Measurements from ENCODE around the gene NOL9. TPM values are rescaled to one million over a fixed set of nuclear protein-coding genes. Genes with fewer than 3 reads are reported as not detected.

NOL9 gene
- total RNA-seq, 1 experiment from 2014 or later: 49.2 TPM

- no TSS peak for BruUV-seq (replicated peaks)
- ChIA-PET POLR2A (interaction anchor here (0.7 to 6.9 kb wide), 6 partner anchors 9 to 36 kb away, joined by 3 to 69 read pairs (median 6); partner anchors contain the start of genes KLHL21, TAS1R1 and ZBTB48), CTCF (interaction anchor here (0.5 to 0.6 kb wide), 2 partner anchors 139 to 371 kb away, joined by 3 read pairs; no protein-coding TSS in a partner anchor)
- no peak for DNase-seq (ENCODE audit: unreplicated experiment)
- intact Hi-C loops (cut with micrococcal nuclease): no loop called here
- Mint-ChIP-seq H3K36me3 (ENCODE audit: insufficient read depth, unreplicated experiment) (peaks cover 56% of the 10 kb centered on the region), H3K27ac (ENCODE audit: low read depth, unreplicated experiment) (peak overlapping the region; percentile 66), H3K4me3 (ENCODE audit: unreplicated experiment) (no peak overlapping the region), H3K27me3 (ENCODE audit: insufficient read depth, unreplicated experiment) (no peaks in the 10 kb centered on the region), H3K4me1 (ENCODE audit: insufficient read depth, unreplicated experiment) (peaks cover 17% of the 10 kb centered on the region), H3K9me3 (ENCODE audit: unreplicated experiment) (no peaks in the 10 kb centered on the region)
- TF ChIP-seq CTCF (IDR thresholded peaks at IDR 0.05; ENCODE audit: unreplicated experiment): no peak
Observed at GRCh38 chr1:6588893-6589520, 34.7 kb upstream of the NOL9 start.

DNA sequence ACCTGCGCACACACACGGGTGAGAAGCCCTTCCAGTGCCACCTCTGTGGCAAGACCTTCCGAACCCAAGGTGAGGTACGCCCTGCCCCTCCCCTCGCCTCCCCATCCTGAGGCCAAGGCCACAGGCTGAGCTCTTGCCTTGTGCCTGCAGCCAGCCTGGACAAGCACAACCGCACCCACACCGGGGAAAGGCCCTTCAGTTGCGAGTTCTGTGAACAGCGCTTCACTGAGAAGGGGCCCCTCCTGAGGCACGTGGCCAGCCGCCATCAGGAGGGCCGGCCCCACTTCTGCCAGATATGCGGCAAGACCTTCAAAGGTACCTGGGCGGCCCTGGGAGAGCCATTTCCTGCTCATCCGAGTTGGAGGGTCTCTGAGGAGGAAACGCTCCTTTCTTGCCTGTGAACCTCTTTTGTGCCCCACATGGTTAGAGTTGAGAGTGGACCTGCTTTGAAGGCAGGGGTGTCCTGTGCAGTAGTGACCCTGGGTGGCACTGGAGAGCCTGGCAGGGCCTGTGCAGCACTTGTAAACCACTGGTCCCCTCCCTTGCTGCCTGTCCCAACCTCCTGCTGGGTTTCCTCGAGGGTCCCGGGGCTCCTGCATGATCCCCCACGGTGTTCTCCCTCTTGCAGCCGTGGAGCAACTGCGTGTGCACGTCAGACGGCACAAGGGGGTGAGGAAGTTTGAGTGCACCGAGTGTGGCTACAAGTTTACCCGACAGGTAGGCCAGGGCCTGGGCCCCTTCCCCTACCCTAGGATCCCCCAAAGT lies 34.0 kb upstream of the NOL9 start:
- H3K4me3 Mint-ChIP-seq (ENCODE audit: unreplicated experiment): peak overlapping the region; percentile 23
- peaks cover 17% of the 10 kb centered on the region for H3K4me1 Mint-ChIP-seq (ENCODE audit: insufficient read depth, unreplicated experiment)
- ChIA-PET CTCF (interaction anchor here (0.6 to 1.5 kb wide), 4 partner anchors 8 to 372 kb away, joined by 3 to 6 read pairs (median 4); partner anchors contain the start of genes NOL9 and TAS1R1), POLR2A (interaction anchor here (0.6 to 6.9 kb wide), 15 partner anchors 8 to 98 kb away, joined by 3 to 69 read pairs (median 3); partner anchors contain the start of genes KLHL21, NOL9, PLEKHG5 and TAS1R1)
- peak; percentile 34 for DNase-seq (ENCODE audit: unreplicated experiment)
- peaks cover 49% of the 10 kb centered on the region for H3K36me3 Mint-ChIP-seq (ENCODE audit: insufficient read depth, unreplicated experiment)
- H3K27me3 Mint-ChIP-seq (ENCODE audit: insufficient read depth, unreplicated experiment): no peaks in the 10 kb centered on the region
- TF ChIP-seq CTCF (IDR thresholded peaks at IDR 0.05; ENCODE audit: unreplicated experiment): no peak
- peak overlapping the region; percentile 66 for H3K27ac Mint-ChIP-seq (ENCODE audit: low read depth, unreplicated experiment)
- H3K9me3 Mint-ChIP-seq (ENCODE audit: unreplicated experiment): no peaks in the 10 kb centered on the region
- BruUV-seq (replicated peaks): no TSS peak
- intact Hi-C loops (cut with micrococcal nuclease): no loop called here

GRCh38 chr1:6587261-6588005 lies 33.1 kb upstream of the NOL9 start:
- Mint-ChIP-seq H3K36me3 (ENCODE audit: insufficient read depth, unreplicated experiment) (peaks cover 41% of the 10 kb centered on the region), H3K4me3 (ENCODE audit: unreplicated experiment) (peak overlapping the region; percentile 23), H3K27ac (ENCODE audit: low read depth, unreplicated experiment) (peak overlapping the region; percentile 66), H3K4me1 (ENCODE audit: insufficient read depth, unreplicated experiment) (peaks cover 19% of the 10 kb centered on the region), H3K27me3 (ENCODE audit: insufficient read depth, unreplicated experiment) (no peaks in the 10 kb centered on the region), H3K9me3 (ENCODE audit: unreplicated experiment) (no peaks in the 10 kb centered on the region)
- POLR2A ChIA-PET: interaction anchor here (0.6 to 6.9 kb wide), 11 partner anchors 7 to 97 kb away, joined by 3 to 69 read pairs (median 3); partner anchors contain the start of genes KLHL21, NOL9, PLEKHG5 and ZBTB48
- intact Hi-C loops (cut with micrococcal nuclease): no loop called here
- CTCF ChIA-PET: interaction anchor here (0.7 to 1.5 kb wide), 3 partner anchors 8 to 99 kb away, joined by 3 to 6 read pairs (median 4); partner anchors contain the start of genes NOL9 and TAS1R1
- no peak for TF ChIP-seq CTCF (IDR thresholded peaks at IDR 0.05; ENCODE audit: unreplicated experiment)
- BruUV-seq (replicated peaks): no TSS peak
- DNase-seq (ENCODE audit: unreplicated experiment): peak; percentile 38
